ENCODE results near the gene ENTHD1. TPM values are rescaled to one million over a fixed set of nuclear protein-coding genes. Genes with fewer than 3 reads are reported as not detected.

Gene ENTHD1
- total and polyA plus RNA-seq, 2 of the 8 experiments (the other 6 are each of a cell fraction or from before 2014, with no cell fraction given): not detected

- 94% methylated on average over 11 of the region's 12 CpGs; no CpG with 5 or more reads in 1 of the 2 experiments for WGBS, 2 experiments (ENCODE audit: extremely low coverage in 1 of 2, insufficient coverage in 1 of 2, insufficient read length in 1 of 2, insufficient replicate concordance in 2 of 2, low coverage in 1 of 2, low lambda C conversion rate in 2 of 2, missing lambda C conversion rate in 1 of 2)
- TF ChIP-seq, protein P1, sequence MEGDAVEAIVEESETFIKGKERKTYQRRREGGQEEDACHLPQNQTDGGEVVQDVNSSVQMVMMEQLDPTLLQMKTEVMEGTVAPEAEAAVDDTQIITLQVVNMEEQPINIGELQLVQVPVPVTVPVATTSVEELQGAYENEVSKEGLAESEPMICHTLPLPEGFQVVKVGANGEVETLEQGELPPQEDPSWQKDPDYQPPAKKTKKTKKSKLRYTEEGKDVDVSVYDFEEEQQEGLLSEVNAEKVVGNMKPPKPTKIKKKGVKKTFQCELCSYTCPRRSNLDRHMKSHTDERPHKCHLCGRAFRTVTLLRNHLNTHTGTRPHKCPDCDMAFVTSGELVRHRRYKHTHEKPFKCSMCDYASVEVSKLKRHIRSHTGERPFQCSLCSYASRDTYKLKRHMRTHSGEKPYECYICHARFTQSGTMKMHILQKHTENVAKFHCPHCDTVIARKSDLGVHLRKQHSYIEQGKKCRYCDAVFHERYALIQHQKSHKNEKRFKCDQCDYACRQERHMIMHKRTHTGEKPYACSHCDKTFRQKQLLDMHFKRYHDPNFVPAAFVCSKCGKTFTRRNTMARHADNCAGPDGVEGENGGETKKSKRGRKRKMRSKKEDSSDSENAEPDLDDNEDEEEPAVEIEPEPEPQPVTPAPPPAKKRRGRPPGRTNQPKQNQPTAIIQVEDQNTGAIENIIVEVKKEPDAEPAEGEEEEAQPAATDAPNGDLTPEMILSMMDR (IDR thresholded peaks at IDR 0.05; ENCODE audit: control extremely low read depth in 1 of 3, insufficient read depth in 1 of 3, low read depth in 1 of 3, low read length in 3 of 3): no peak
- no peak for TF ChIP-seq SP2 (IDR thresholded peaks at IDR 0.05; ENCODE audit: low read length)
- TF ChIP-seq YY1 (IDR thresholded peaks at IDR 0.05; ENCODE audit: low read depth, low read length): no peak
- no peak for TF ChIP-seq HDAC6 (IDR thresholded peaks at IDR 0.05; ENCODE audit: low read depth, low read length)
- TF ChIP-seq POLR2A (IDR thresholded peaks at IDR 0.05; ENCODE audit: control extremely low read depth in 1 of 2, low read depth in 2 of 2, low read length in 2 of 2): no peak
- no peak for TF ChIP-seq CTBP2 (IDR thresholded peaks at IDR 0.05; ENCODE audit: borderline replicate concordance, insufficient read depth, insufficient read length, low read length)
- TF ChIP-seq GTF2F1 (IDR thresholded peaks at IDR 0.05; ENCODE audit: borderline replicate concordance, low read depth, low read length): no peak
- TF ChIP-seq, protein P2, sequence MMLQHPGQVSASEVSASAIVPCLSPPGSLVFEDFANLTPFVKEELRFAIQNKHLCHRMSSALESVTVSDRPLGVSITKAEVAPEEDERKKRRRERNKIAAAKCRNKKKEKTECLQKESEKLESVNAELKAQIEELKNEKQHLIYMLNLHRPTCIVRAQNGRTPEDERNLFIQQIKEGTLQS (IDR thresholded peaks at IDR 0.05; ENCODE audit: insufficient read depth, low read depth, low read length): no peak
- no peak for TF ChIP-seq ASH2L (IDR thresholded peaks at IDR 0.05; ENCODE audit: low read length)
- no peak for TF ChIP-seq POU5F1 (IDR thresholded peaks at IDR 0.05; ENCODE audit: low read depth, low read length)
- no peak for TF ChIP-seq CBX8 (IDR thresholded peaks at IDR 0.05; ENCODE audit: borderline replicate concordance, low read depth, low read length)
- TF ChIP-seq SP1 (IDR thresholded peaks at IDR 0.05; ENCODE audit: low read depth, low read length): no peak
Observed at GRCh38 chr22:39705386-39705785, 188.2 kb downstream of the ENTHD1 start.

More at GRCh38 chr22:39705386-39705785, 188.2 kb downstream of the ENTHD1 start:
- H3K23me2 ChIP-seq (ENCODE audit: low read depth, low read length): no peaks in the 10 kb centered on the region
- ChIA-PET POLR2A (ENCODE audit: partially characterized antibody) (no interaction called here), CTCF (ENCODE audit: partially characterized antibody) (interaction anchor here (0.6 to 1.5 kb wide), 3 partner anchors 56 to 790 kb away, joined by 3 to 5 read pairs (median 4); no protein-coding TSS in a partner anchor)
- no peak overlapping the region for H2BK15ac ChIP-seq (ENCODE audit: low read length)
- H3K18ac ChIP-seq (ENCODE audit: extremely low read depth, low read length): no peak overlapping the region
- H3K4me2 ChIP-seq (ENCODE audit: insufficient read depth in 1 of 2, low read depth in 2 of 2, low read length in 2 of 2): no peak overlapping the region
- no peak overlapping the region; the same call in 1 of the 2 replicates for H4K8ac ChIP-seq (ENCODE audit: extremely low read depth, insufficient read depth, low read length)
- no peaks in the 10 kb centered on the region for H3K79me2 ChIP-seq (ENCODE audit: control insufficient read depth in 1 of 2, insufficient read depth in 2 of 2, low read length in 2 of 2)
- no peak overlapping the region for H2AFZ ChIP-seq (ENCODE audit: low read length)
- H3K27me3 ChIP-seq (replicated peaks in 1 of 4; ENCODE audit: control insufficient read depth in 3 of 4, extremely low read depth in 1 of 4, insufficient read depth in 3 of 4, low read length in 3 of 4): no peaks in the 10 kb centered on the region; a peak in 1 of 7 replicates
- no peaks in the 10 kb centered on the region for H3K79me1 ChIP-seq (ENCODE audit: low read depth, low read length)
- H2BK120ac ChIP-seq (replicated peaks; ENCODE audit: low read depth, low read length): no peak overlapping the region
- H2BK20ac ChIP-seq (ENCODE audit: low read length): no peak overlapping the region
- H3K4ac ChIP-seq (replicated peaks; ENCODE audit: insufficient read length, low read depth, low read length): no peak overlapping the region
- H3K9ac ChIP-seq (replicated peaks in 1 of 4; ENCODE audit: extremely low read depth in 1 of 4, low read depth in 3 of 4, low read length in 3 of 4): no peak overlapping the region
- DNase-seq (ENCODE audit: low read depth in 1 of 2, low spot score in 2 of 2): no peak
- H3K36me3 ChIP-seq (ENCODE audit: control insufficient read depth in 2 of 4, insufficient read depth in 4 of 4, low read length in 3 of 4): peaks cover 0 to 2% (median 0%) of the 10 kb centered on the region in 4 experiments; a peak in 2 of 8 replicates
- H3K4me3 ChIP-seq (ENCODE audit: extremely low read depth in 1 of 4, insufficient read depth in 2 of 4, low read depth in 3 of 4, low read length in 4 of 4): no peak overlapping the region
- FAIRE-seq: no peak
- peaks cover 0 to 6% (median 3%) of the 10 kb centered on the region in 4 experiments; a peak in 3 of 7 replicates for H3K4me1 ChIP-seq (replicated peaks in 1 of 4; ENCODE audit: control insufficient read depth in 3 of 4, insufficient read depth in 4 of 4, low read length in 3 of 4)
- no peak overlapping the region for H4K5ac ChIP-seq (ENCODE audit: insufficient read length, low read depth, low read length)
- no peaks in the 10 kb centered on the region for H4K20me1 ChIP-seq (replicated peaks in 1 of 2; ENCODE audit: control insufficient read depth in 1 of 2, insufficient read depth in 2 of 2, low read length in 2 of 2)
- H4K91ac ChIP-seq (replicated peaks; ENCODE audit: insufficient read length, low read length): peak overlapping the region; percentile 70
- no peak overlapping the region for H2AK5ac ChIP-seq (ENCODE audit: low read depth, low read length)
- H3K27ac ChIP-seq (ENCODE audit: low read depth, low read length): no peak overlapping the region
- H3K56ac ChIP-seq (replicated peaks; ENCODE audit: insufficient read length, low read depth, low read length): no peak overlapping the region
- no peaks in the 10 kb centered on the region for H3K9me3 ChIP-seq (ENCODE audit: insufficient read depth in 2 of 2, low read depth in 1 of 2, low read length in 1 of 2)
- H2BK12ac ChIP-seq (ENCODE audit: low read depth, low read length): no peak overlapping the region
- no peak overlapping the region for H3K14ac ChIP-seq (ENCODE audit: insufficient read length)
- no peak overlapping the region for H2BK5ac ChIP-seq (ENCODE audit: low read depth, low read length)
- H3K23ac ChIP-seq (ENCODE audit: insufficient read length): no peak overlapping the region

Measured in H1 (cell line).